Activated CD4-positive, alpha-beta T cell treated with anti-CD3 and anti-CD28 coated beads for 1 hour (primary cell): Measurements from ENCODE around the gene GP9.
"Not testable (repeated sequence)": the region's sequence is repeated elsewhere in the genome, so short reads cannot be mapped to it uniquely, and the experiment has no call there.

Experiments used
- DNase-seq: peaks from one replicate; pipeline ENCODE4 v3.0.0-alpha.2; 2020

GP9 gene

DNA sequence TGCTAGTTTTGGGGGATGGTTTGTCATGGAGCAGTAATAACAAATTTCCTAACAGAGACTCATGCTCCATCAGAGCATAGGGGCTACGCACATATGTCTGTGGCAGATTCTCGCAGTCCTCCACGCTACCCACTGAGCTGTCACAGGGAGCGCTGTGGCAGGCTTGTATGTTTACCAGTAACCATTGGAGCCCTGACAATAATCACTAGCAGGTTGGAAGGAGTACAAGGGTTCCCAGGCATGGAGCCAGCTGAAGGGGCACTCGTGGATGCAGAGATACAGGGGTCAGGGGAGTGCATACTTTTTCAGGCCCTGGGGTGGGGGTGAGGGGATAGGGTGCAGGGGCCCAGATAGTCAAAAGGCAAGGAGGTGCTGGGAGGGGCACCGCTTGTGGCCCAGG lies 7.9 kb upstream of the GP9 start:
- DNase-seq: no peak

DNA sequence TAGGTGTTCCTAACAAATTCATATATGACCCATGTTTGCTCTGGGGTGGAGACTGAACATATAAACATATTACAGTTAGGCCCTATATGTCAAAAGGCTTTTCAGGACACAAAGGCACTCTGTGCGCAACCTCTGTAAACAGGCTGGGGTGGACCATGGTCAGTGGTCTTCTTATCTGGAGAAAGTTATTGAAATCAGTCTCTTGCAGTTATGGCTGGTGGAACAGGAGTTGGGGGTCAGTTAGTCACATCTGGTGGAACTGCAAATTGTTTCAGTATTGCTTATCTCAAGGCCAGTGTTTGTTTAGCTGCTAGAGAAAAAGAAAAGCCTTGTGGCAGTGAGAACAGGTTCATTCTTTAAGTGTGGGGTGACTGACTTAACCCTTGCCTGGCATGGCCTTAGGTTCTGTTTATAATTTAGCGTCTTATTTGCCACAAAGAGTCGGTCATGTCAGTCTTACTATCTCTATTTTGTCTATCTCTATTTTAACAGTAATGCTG lies 5.9 kb upstream of the GP9 start:
- DNase-seq: no peak

DNA sequence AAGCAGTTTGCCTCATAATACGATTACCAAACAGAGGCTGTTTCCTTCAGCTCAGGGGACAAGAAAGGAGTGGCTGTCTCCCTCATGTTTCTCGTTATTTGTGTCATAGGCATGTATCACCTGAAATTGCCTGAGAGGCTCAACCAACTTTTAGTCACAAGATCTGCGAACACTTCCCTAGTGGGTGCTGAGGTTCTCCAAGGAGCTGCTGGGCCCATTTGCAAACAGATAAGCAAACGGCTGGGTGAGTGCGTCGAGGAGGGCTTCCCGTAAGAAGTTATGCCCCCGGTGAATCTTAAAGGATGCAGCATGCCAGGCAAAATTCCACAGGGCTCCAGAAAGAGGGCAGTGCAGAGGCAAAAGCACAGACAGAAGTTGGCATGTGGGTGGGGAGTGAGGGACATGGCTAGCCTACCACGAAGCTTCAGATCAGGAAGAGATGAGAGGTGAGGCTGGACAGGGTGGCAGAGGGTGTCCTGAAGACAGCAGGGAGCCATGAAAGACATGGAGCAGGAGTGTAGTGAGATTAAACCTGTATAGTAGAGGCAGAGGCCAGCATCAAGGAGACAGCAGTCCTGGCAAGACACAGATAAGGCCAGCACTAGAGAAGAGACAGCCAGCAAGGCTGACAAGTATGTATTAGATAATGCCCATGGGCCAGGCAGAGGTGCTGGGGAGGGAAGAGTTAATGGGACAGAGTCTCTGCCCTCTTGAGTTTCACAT lies 4.0 kb upstream of the GP9 start:
- no peak for DNase-seq

DNA sequence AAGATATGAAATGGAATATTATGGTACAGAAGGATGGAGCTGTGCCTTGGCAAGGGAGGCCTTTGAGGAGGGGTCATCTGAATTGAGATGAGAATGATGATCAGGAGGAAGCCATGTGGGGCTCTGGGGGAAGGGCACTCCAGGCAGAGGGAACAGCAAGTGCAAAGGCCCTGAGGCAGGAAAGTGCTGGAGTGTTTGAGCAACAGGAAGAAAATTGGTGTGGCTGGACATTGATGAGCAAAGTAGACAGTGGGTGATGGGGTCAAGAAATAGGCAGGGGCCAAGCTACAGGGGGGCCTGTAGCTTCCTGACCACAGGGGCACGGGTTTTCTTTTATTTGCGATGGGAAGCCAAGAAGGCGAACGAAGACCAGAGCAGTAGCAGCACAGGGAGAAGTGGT lies 3.3 kb upstream of the GP9 start:
- DNase-seq: no peak

DNA sequence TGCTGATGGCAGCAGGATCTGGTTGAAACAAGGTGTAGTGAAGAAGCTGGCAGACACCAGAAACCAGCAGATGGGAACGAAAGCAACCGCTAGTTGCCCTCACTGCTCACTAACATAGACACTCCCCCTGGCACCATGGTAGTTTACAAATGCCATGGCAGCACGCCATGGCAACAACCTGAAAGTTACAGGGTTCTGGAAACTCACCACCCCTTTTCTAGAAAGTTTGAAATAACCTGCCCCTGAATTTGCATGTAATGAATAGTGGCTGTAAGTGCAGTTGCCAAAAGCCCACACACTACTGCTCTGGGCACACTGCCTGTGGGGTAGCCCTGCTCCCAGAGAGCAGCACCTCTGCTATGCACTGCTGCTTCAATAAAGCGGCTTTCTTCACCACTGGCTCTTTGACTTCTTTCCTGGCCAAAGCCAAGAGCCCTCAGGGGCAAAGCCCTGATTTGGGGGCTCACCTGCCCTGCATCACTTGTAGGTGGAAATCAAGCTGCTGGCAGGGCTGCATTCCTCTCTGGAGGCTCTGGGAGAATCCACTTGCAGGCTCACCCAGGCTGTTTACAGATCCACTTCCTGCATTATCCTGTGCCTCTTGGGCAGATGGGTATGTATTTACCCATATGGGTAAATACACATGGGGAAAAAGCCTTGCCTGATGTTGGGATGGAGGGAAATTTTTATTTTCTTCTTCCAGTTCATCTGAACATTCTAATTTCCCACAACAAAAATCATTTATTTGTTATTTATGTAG lies 2.0 kb upstream of the GP9 start:
- no peak for DNase-seq

DNA sequence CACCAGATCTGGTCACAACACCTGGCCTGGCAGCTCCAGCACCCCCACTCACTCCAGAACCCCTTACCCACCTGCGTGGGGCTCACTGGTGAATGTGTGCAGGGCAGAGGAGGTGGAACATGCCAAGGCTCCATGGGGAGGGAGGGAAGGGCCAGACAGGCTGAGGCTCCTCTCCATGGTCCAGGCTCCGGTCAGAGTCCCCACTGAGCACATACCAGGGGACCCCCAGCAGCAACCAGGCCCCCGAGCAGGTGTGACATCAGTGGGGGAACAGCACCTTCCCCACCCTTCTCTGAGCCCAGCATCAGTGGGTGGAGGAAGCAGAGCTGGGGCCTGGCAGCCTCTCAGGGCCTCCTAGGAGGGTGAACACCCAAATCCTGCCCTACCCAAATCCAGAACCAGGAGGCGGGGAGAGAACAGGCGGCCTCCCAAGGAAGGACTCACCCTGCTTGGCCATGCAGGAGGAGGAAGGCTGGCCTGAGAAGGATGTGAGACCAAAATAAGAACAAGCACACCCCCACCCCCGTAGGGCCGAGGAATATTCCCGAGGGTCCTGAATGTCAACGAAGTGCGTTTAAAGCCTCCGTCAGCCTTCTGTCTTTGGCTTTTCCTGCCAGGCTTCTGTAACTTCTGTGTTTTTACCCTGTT lies 1.1 kb upstream of the GP9 start:
- DNase-seq: no peak

DNA sequence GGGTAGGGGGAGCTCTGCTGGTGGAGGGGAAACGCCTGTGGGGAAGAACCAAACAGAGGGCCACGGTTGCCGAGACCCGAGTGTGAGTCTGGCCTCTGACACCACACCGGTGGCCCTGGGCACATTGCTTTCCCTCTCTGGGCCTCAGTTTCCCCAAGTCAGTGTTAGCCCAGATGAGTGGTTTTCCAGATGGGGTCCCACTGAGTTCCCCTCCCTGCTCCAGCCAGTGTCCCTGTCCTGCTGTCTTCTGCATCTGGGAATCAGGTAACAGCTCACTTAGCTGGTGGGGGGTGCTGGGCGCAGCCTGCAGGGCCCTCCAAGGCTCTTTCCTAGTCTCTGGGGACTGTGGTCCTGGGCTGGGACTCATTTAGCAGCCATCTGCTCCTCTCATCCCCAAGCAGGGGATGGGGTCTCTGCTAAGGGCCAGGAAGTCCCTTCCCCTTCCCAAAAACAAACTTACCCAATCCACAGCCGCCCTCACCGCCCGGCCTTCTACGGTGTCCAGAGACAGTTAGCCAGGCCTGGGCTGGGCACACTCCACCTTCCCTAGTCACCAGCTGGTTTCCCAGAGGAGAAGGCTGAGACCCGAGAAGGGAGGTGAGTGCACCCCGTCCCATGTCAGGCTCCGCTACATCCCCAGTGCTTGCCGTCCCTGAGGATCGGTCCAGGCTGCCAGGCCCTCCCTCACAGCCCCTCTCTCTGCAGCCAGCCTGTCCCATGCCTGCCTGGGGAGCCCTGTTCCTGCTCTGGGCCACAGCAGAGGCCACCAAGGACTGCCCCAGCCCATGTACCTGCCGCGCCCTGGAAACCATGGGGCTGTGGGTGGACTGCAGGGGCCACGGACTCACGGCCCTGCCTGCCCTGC lies 676 bp downstream of the GP9 start:
- DNase-seq: no peak

DNA sequence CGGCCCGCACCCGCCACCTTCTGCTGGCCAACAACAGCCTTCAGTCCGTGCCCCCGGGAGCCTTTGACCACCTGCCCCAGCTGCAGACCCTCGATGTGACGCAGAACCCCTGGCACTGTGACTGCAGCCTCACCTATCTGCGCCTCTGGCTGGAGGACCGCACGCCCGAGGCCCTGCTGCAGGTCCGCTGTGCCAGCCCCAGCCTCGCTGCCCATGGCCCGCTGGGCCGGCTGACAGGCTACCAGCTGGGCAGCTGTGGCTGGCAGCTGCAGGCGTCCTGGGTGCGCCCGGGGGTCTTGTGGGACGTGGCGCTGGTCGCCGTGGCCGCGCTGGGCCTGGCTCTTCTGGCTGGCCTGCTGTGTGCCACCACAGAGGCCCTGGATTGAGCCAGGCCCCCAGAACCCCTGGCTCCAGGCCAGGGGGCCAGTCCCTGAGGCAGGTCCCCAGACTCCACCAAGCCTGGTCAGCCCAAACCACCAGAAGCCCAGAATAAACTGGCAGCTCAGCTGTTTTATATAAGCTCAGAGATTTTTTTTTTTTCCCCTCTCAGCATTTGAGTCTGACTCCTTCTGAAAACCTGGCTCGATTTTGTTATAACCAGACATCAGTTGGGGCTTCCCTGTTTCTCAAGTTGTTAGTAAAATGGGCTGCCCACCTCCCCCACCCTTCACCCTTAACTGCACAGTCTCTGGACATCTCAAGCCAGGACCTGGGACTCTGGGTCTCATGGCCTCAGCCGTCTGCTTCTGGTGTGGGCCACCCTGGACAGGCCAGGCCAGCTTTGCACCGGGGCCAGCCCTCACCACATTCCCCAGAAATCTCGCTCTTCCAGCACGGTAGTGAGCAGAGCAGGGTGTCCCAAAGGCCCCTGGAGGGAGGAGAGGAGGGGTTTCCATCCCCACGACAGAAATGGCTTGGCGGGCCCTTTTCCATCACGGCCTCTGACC lies 1.6 kb downstream of the GP9 start:
- no peak for DNase-seq

DNA sequence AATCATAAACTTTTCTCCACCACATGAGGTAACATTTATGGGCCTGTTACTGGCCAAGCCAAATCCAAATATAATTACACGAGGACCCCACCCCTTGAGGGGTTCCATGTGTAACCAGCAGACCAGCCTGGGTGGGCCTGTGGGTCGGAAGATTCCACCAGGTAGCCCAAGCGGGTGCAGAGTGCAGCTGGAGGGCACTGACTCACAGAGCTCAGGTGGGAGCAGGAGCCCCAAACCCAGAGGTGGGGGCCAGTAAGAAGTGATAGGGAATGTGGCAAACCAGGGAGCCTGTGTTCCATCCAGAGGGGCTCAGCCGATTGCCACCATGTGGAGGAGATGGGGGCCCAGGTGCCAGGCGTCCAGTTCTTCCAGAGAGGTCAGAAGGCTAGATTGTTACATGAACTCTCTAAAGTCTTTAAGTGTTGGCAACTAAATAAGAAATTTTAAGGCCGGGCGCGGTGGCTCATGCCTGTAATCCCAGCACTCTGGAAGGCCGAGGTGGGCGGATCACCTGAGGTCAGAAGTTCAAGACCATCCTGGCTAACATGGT lies 2.6 kb downstream of the GP9 start:
- no peak for DNase-seq

DNA sequence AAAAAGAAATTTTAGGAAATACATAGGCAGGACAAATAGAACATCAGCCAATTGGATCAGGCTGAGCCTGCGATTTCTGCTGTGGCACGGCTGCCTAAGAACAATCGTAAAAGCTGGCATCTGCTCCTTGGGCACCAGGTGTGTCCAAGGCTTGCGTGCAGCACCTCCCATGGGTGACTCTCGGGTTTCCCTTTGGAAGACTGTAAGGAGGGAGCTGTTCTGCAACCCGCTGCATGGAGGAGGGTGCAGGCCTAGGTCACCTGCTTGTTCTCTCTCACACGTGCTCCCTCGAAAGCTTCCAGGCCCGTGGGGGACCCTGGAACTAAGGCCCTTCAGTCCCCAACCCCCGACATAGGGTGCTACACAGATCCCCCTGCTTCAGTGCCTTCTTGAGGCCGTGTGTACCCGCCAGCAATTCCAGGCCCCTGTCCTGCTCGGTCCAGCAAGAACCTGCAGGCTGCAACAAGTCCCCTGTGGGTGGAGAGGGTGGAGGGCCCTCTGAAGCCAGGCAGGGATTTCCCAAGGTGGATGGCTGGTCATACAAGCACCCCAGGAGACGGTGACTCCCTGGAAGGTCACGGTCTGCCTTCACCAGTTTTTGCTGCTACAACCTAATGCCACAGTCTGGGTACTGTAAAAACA lies 3.4 kb downstream of the GP9 start:
- no peak for DNase-seq

DNA sequence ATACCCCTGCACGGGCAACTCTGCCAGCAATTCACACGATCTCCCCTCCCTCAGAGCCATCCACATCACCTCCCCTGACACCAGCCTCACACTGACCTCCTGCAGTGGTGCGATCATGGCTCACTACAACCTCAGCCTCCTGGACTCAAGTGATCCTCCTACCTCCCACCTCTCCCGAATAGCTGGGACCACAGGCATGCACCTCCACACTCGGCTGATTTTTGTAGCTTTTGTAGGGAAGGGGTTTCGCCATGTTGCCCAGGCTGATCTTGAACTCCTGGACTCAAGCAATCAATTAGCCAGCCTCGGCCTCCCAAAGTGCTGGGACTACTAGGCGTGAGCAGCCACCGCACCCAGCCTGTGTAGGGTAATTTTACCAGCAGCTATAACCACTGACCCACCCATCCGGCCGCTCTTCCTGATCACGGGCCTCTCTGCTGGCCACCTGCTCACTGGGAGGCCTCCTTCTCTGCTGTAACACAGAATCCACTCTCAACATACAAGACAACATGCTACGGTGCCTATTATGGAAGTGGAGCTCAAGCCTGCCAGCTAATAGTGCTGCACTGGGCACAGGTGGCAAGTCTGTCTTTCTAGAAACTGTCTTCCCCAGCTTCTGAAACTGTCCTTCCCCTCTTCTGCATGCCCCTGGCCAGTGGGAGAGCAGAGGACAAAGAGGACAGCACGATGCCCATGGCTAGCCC lies 4.6 kb downstream of the GP9 start:
- DNase-seq: no peak

DNA sequence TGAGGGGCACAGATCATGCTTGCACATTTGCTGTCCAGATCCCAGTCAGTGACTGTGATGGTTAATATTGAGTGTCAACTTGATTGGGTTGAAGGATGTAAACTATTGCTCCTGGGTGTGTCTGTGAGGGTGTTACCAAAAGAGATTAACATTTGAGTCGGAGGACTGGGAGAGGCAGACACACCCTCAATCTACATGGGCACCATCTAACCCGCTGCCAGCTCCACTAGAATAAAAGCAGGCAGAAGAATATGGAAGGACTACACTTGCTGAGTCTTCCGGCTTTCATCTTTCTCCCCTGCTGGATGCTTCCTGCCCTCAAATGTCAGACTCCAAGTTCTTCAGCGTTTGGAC lies 5.1 kb downstream of the GP9 start:
- no peak for DNase-seq

DNA sequence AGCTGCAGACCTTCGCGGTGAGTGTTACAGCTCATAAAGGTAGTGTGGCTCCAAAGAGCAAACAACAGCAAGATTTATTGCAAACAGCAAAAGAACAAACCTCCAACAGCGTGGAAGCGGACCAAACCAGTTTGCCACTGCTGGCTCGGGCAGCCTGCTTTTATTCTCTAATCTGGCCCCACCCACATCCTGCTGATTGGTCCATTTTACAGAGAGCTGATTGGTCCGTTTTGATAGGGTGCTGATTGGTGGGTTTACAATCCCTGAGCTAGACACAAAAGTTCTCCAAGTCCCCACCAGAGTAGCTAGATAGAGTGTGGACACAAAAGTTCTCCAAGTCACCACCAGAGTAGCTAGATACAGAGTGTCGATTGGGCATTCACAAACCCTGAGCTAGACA lies 7.1 kb downstream of the GP9 start:
- not testable (repeated sequence) for DNase-seq

DNA sequence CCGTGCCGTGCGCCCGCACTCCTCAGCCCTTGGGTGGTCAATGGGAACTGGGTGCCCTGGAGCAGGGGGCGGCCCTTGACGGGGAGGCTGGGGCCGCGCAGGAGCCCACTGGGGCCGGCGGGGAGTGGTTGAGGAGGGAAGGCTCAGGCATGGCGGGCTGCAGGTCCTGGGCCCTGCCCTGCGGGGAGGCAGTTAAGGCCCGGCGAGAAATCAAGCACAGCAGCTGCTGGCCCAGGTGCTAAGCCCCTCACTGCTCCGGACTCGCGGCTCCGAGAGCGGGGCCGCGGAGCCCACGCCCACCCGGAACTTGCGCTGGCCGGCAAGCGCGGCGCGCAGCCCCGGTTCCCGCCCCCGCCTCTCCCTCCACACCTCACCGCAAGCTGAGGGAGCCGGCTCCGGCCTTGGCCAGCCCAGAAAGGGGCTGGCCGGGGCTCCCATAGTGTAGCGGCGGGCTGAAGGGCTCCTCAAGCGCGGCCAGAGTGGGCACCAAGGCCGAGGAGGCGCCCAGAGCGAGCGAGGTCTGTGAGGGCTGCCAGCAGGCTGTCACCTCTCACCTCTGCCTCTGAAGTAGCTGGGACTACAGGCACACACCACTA lies 7.8 kb downstream of the GP9 start:
- no peak for DNase-seq

DNA sequence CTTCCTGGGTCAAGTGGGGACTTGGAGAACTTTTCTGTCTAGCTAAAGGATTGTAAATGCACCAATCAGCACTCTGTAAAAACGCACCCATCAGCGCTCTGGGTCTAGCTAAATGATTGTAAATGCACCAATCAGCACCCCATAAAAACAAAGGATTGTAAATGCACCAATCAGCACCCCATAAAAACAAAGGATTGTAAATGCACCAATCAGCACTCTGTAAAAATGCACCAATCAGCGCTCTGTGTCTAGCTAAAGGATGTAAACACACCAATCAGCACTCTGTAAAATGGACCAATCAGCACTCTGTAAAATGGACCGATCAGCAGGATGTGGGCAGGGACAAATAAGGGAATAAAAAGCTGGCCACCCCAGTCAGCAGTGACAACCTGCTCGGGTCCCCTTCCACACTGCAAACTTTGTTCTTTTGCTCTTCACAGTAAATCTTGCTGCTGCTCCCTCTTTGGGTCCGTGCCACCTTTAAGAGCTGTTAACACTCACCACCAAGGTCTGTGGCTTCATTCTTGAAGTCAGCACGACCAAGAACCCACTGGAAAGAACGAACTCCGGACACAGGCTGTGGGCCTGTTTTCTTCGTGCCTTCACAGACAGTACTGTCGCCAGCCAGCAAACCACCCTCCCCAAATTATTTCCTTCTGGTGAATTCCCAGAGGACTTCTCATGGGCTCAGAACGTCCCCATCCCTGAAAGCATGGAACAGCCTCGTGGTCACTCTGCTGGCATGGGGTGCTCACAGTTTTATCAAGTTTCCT lies 8.9 kb downstream of the GP9 start:
- not testable (repeated sequence) for DNase-seq

DNA sequence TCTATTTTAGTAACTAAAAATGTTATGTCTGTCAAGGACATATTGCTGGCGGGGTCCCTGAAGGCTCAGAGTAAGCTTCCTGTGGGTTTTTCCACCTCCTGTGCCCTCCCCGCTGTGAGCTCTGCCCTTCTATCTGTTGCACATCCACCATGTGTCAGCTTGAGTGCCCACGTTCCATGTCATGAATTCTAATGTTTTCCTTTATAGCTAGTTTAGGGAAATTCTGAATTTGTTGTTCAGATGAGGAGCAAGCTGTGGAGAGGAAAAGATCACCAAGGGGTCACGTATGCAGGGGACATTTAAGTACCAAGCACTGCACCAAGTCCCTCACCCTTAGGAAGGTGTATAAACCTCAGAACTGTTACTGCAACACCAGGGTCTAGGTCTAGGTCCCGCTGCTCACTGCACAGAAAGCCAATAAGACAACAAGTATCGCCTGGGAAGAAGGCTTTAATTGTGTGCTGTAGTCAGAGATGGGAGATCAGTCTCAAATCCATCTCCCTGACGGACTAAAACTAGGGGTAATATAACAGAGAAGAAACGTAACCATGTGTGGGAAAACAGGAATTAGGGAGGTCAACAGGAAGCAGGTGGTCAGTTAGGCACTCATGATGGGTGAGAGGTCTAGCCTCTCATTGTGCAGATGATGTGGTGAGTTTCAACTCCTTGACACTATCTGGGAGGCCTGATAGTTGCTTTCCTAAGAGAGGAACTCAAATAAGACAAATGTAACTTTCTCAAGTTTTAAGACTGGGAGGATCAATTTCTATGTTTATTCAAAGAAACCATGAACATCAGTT lies 9.7 kb downstream of the GP9 start:
- no peak for DNase-seq

DNA sequence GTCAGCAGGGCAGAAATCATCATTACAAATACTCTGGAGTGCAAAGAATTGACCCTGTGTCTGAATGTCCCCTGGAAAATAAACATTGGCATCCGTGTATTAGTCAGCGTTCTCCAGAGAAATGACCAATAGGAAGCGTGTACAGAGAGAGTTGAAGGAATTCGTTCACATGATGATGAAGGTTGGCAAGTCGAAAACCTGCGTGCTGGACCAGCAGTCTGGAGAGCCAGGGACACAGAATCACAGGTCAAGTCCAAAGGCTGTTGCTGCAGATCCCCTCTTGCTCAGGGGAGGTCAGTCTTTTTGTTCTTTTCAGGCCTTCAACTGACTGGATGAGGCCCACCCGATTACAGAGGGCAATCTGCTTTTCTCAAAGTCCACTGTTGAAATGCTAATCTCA lies 16.6 kb downstream of the GP9 start:
- no peak for DNase-seq

DNA sequence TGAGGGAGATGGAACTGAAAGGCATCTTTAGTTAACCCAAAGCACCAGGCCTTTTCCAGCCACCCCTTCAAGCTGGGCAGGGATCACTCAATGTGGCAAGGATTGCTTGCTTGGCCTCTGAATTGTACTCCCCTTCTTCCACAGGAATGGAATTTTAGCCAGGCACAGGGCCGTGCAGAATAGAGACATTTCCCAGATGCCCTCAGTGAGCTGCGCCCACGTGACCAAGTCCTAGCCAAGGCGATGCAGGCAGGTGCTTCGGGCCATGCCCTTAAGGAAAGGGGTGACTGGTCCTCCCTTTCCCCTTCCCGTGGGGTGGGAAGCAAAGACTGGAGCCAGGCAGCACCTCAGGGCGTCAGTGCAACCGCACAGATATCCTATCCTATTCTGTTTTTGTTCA lies 17.9 kb downstream of the GP9 start:
- no peak for DNase-seq
